ENCODE data around the gene AHCTF1. TPM values are rescaled to one million over a fixed set of nuclear protein-coding genes. Genes with fewer than 3 reads are reported as not detected.
"Not testable (repeated sequence)": the region's sequence is repeated elsewhere in the genome, so short reads cannot be mapped to it uniquely, and the experiment has no call there.

Gene AHCTF1
- total and polyA plus RNA-seq, 8 donors: 22.4 to 62.5 (median 49.5) TPM

DNA sequence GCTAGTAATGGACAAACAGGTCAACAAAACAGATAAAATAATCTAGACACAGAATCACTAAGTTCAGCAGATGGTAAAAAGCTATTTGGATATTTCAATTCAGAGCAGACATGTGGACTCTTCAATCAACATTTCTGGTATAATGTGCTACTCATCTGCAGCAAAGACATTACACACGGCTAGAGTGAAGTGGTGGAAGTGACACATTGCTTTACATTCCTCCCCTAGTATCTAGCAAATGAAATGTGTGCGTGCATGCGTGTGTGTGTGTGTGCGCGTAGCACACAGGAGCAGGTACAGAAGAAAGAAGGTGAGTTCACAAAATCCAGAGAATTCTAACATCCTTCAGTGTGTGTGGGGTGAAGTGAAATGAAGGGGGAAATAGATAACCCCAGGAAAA lies 8.3 kb downstream of the AHCTF1 start:
- Histone ChIP-seq H3K4me3 (no peak overlapping the region), H3K36me3 (peaks cover 0 to 14% of the 10 kb centered on the region in 2 donors), H3K27ac (no peak overlapping the region), H3K4me1 (peaks cover 0 to 38% of the 10 kb centered on the region in 2 donors), H3K9me3 (no peaks in the 10 kb centered on the region), H3K27me3 (no peaks in the 10 kb centered on the region)
- intact Hi-C loops (cut with DNase I): no loop called here
- TF ChIP-seq CTCF (IDR thresholded peaks at IDR 0.05): no peak
- DNase-seq: no peak
- ATAC-seq: no peak

DNA sequence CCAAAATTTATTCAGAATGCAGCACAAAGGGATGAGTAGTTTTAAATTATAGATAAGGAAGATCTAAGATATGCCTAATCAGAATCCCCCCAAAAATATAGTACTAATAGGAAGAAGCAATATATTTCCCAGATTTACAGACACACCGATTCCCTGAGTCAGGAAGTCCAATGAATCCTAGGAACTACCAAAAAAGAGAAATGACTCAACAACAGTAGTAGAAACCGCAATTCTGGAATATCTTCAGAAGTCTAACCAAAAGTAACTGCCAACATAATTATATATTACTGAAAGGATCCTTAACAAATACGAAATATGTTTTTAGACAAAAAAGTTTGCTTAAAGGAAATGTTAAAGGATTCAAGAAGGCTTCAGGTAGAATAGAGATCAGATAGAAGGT lies 10.3 kb downstream of the AHCTF1 start:
- intact Hi-C loops (cut with DNase I): no loop called here

DNA sequence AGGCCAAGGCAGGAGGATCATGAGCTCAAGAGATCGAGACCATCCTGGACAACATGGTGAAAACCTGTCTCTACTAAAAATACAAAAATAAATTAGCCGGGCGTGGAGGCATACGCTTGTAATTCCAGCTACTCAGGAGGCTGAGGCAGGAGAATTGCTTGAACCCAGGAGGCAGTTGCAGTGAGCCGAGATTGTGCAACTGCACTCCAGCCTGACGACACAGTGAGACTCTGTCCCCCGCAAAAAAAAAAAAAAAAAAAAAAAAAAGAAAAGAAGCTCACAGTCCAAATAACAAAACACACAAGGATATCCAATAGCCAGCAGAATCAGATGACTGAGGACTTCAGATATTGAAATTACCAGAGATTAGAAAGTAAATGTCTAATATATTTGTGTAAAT lies 11.8 kb downstream of the AHCTF1 start:
- Histone ChIP-seq H3K9me3 (no peaks in the 10 kb centered on the region), H3K27ac (no peak overlapping the region), H3K4me3 (no peak overlapping the region), H3K36me3 (peaks cover 0 to 16% of the 10 kb centered on the region in 2 donors), H3K27me3 (no peaks in the 10 kb centered on the region), H3K4me1 (peaks cover 0 to 33% of the 10 kb centered on the region in 2 donors)
- TF ChIP-seq CTCF (IDR thresholded peaks at IDR 0.05): no peak
- ATAC-seq: no peak
- no peak for DNase-seq
- intact Hi-C loops (cut with DNase I): no loop called here

More for the DNA sequence above, 10.3 kb downstream of the AHCTF1 start:
- peaks cover 0 to 38% of the 10 kb centered on the region in 2 donors for H3K4me1 ChIP-seq
- TF ChIP-seq CTCF (IDR thresholded peaks at IDR 0.05): no peak
- H3K9me3 ChIP-seq: no peaks in the 10 kb centered on the region
- H3K27me3 ChIP-seq: no peaks in the 10 kb centered on the region
- DNase-seq (no peak), ATAC-seq (no peak)
- H3K36me3 ChIP-seq: peaks cover 0 to 15% of the 10 kb centered on the region in 2 donors
- H3K27ac ChIP-seq: no peak overlapping the region
- H3K4me3 ChIP-seq: no peak overlapping the region

DNA sequence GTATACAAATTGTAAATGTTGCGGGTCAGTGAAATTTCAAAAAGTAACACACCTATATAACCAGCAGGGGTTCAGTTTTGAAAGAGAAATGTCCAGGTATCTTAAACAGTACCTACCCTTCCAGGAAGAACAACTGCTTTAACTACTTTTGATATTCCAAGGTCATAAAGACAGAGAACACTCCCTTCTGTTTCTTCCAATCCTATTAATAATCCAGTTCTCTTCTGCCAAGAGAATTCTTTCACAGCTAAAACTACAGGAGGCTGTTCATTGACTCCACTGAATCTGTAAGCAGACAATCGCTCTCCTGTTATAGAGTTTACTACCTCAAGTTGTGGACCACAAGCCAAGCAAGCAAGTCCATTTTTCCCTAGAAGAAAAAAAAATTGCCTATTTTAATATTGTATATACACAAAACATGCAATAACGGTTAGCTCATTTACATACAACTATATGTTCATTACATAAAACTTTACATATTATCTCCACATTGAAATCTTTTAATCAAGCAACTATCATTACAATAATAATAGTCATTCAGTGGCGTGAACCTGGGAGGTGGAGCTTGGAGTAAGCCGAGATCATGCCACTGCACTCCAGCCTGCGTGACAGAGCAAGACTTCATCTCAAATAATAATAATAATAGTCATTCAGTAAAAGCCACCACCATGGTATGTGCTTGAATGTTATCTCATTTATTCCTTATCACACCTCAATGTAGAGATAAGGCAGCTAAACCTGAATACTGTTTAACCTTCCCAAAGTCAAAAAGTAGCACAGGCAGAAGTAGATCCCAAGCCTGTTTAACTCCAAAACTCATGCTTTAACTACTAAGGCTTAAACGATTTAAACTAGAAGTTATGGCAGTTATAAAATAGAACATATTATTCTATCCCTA lies 15.5 kb downstream of the AHCTF1 start:
- peaks cover 0 to 47% of the 10 kb centered on the region in 2 donors for H3K36me3 ChIP-seq
- H3K27me3 ChIP-seq; H3K4me3 ChIP-seq; DNase-seq; intact Hi-C loops (cut with DNase I); H3K27ac ChIP-seq; H3K4me1 ChIP-seq; ATAC-seq; H3K9me3 ChIP-seq: not testable (repeated sequence)

DNA sequence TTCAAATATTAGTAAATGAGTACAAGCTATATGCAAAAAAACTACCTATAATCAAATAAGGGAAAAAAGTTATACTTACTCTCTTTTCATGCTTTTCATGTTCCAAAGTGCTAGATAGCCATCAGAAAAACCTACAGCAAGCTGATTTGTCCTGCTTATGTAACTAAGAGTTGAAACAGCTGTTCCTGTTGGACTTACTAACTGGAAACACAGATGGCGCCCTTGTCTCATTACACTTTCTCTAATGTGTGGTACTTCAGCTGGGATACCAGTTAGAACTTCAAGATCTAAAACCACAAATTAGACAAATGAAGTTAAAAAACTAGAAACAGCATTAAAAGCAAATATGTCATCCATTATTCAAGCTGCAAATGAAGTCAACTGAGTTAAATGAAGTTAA lies 24.3 kb downstream of the AHCTF1 start:
- DNase-seq (peak in 2 of 4 donors; percentile 56 to 74), ATAC-seq (peak; percentile 76)
- intact Hi-C loops (cut with DNase I): no loop called here
- H3K4me3 ChIP-seq: no peak overlapping the region
- no peaks in the 10 kb centered on the region for H3K27me3 ChIP-seq
- H3K4me1 ChIP-seq: no peaks in the 10 kb centered on the region
- peak; percentile 23 to 40 for TF ChIP-seq CTCF (IDR thresholded peaks at IDR 0.05)
- H3K27ac ChIP-seq: no peak overlapping the region
- H3K9me3 ChIP-seq: no peaks in the 10 kb centered on the region
- peaks cover 0 to 89% of the 10 kb centered on the region in 2 donors for H3K36me3 ChIP-seq
